HG03280 (cell line): ENCODE data around the gene GJC1.
"Not testable (repeated sequence)": the region's sequence is repeated elsewhere in the genome, so short reads cannot be mapped to it uniquely, and the experiment has no call there.

Source experiments
- ATAC-seq: cut with Tn5 transposase; IDR thresholded peaks from one replicate; pipeline ENCODE4 v1.9.1; 2021; ENCODE audit warnings: mild to moderate bottlenecking, moderate library complexity; ENCODE audit not compliant: unreplicated experiment

Gene GJC1

GRCh38 chr17:44846206-44846605, 16.1 kb upstream of the GJC1 start:
- no peak for ATAC-seq

- ATAC-seq = no peak
Observed at GRCh38 chr17:44844390-44844830, 14.3 kb upstream of the GJC1 start.

GRCh38 chr17:44842748-44843147, 12.7 kb upstream of the GJC1 start:
- ATAC-seq = no peak

GRCh38 chr17:44840936-44841335, 10.8 kb upstream of the GJC1 start:
- no peak for ATAC-seq

- no peak for ATAC-seq
Observed at GRCh38 chr17:44840274-44840673, 10.2 kb upstream of the GJC1 start.

- ATAC-seq = no peak
Observed at GRCh38 chr17:44837196-44837595, 7.1 kb upstream of the GJC1 start.

GRCh38 chr17:44832805-44833204, 2.7 kb upstream of the GJC1 start:
- no peak for ATAC-seq

- ATAC-seq = no peak
Observed at GRCh38 chr17:44831371-44831770, 1.3 kb upstream of the GJC1 start.

GRCh38 chr17:44830359-44831288, 537 bp upstream of the GJC1 start:
- no peak for ATAC-seq

- no peak for ATAC-seq
Observed at GRCh38 chr17:44828919-44829522, 1.1 kb downstream of the GJC1 start.

- no peak for ATAC-seq
Observed at GRCh38 chr17:44827863-44828262, 2.2 kb downstream of the GJC1 start.

GRCh38 chr17:44826123-44826790, 3.8 kb downstream of the GJC1 start:
- ATAC-seq = no peak

- not testable (repeated sequence) for ATAC-seq
Observed at GRCh38 chr17:44825236-44825635, 4.9 kb downstream of the GJC1 start.

GRCh38 chr17:44820631-44821212, 9.4 kb downstream of the GJC1 start:
- no peak for ATAC-seq

GRCh38 chr17:44818508-44818907, 11.6 kb downstream of the GJC1 start:
- ATAC-seq = not testable (repeated sequence)

- no peak for ATAC-seq
Observed at GRCh38 chr17:44812263-44812662, 17.8 kb downstream of the GJC1 start.

GRCh38 chr17:44808656-44809388, 21.3 kb downstream of the GJC1 start:
- not testable (repeated sequence) for ATAC-seq

GRCh38 chr17:44808156-44808555, 21.9 kb downstream of the GJC1 start:
- no peak for ATAC-seq

GRCh38 chr17:44807817-44808155, 22.3 kb downstream of the GJC1 start:
- ATAC-seq = no peak

- no peak for ATAC-seq
Observed at GRCh38 chr17:44807093-44807816, 22.8 kb downstream of the GJC1 start.
